Osteocyte (in vitro differentiated cells): ENCODE data around the gene NCAPH2. TPM values are rescaled to one million over a fixed set of nuclear protein-coding genes. Genes with fewer than 3 reads are reported as not detected.

Source experiments
- DNase-seq: peaks from one replicate; pipeline ENCODE4 v3.0.0; 2021; ENCODE audit warnings: mixed read lengths; ENCODE audit not compliant: unreplicated experiment; ENCODE audit errors: extremely low spot score
- H3K27ac Mint-ChIP-seq: one replicate; pipeline ENCODE4 v1.8.0; 2021; ENCODE audit warnings: mild to moderate bottlenecking, mixed read lengths; ENCODE audit not compliant: unreplicated experiment
- H3K27me3 Mint-ChIP-seq: one replicate; pipeline ENCODE4 v1.8.0; 2021; ENCODE audit warnings: mixed read lengths; ENCODE audit not compliant: unreplicated experiment
- H3K36me3 Mint-ChIP-seq: one replicate; pipeline ENCODE4 v1.8.0; 2021; ENCODE audit warnings: mixed read lengths; ENCODE audit not compliant: unreplicated experiment
- H3K4me1 Mint-ChIP-seq: one replicate; pipeline ENCODE4 v1.8.0; 2021; ENCODE audit warnings: mixed read lengths; ENCODE audit not compliant: unreplicated experiment
- H3K4me3 Mint-ChIP-seq: one replicate; pipeline ENCODE4 v1.8.0; 2021; ENCODE audit warnings: mild to moderate bottlenecking, moderate library complexity, mixed read lengths; ENCODE audit not compliant: unreplicated experiment
- H3K9me3 Mint-ChIP-seq: one replicate; pipeline ENCODE4 v1.8.0; 2021; ENCODE audit warnings: mixed read lengths; ENCODE audit not compliant: unreplicated experiment
- CTCF ChIP-seq: fragments of 200-600 bp; sonication (generic); IDR thresholded peaks from 2 replicates; pipeline ENCODE4 v1.5.0; 2021; ENCODE audit warnings: antibody characterized with exemption, mild to moderate bottlenecking, moderate library complexity
- total RNA-seq: library from RNA; stranded (reverse); gene quantifications from 2 replicates; pipeline ENCODE4 v1.2.1, GENCODE V29; 2021

Gene NCAPH2
- total RNA-seq, 1 donor from 2014 or later = 47.0 TPM

- H3K36me3 Mint-ChIP-seq = no peaks in the 10 kb centered on the region
- DNase-seq = peak; percentile 90
- no peak overlapping the region for H3K27ac Mint-ChIP-seq
- peak; percentile 62 for TF ChIP-seq CTCF
- no peak overlapping the region for H3K4me3 Mint-ChIP-seq
- H3K9me3 Mint-ChIP-seq = no peaks in the 10 kb centered on the region
- H3K4me1 Mint-ChIP-seq = peaks cover 6% of the 10 kb centered on the region
- H3K27me3 Mint-ChIP-seq = no peaks in the 10 kb centered on the region
Measured at GRCh38 chr22:50544078-50544745, 36.2 kb downstream of the NCAPH2 start.

- H3K4me1 Mint-ChIP-seq = peaks cover under 1% of the 10 kb centered on the region
- no peaks in the 10 kb centered on the region for H3K9me3 Mint-ChIP-seq
- H3K36me3 Mint-ChIP-seq = no peaks in the 10 kb centered on the region
- no peak overlapping the region for H3K4me3 Mint-ChIP-seq
- no peak overlapping the region for H3K27ac Mint-ChIP-seq
- TF ChIP-seq CTCF = no peak
- no peak for DNase-seq
- no peaks in the 10 kb centered on the region for H3K27me3 Mint-ChIP-seq
Measured at GRCh38 chr22:50544746-50545253, 36.8 kb downstream of the NCAPH2 start.

GRCh38 chr22:50545522-50546325, 37.7 kb downstream of the NCAPH2 start, which contains the start of gene KLHDC7B:
Gene KLHDC7B (plus strand): TSS chr22:50545899. CDS start chr22:50546244, 345 bp downstream.
- H3K4me1 Mint-ChIP-seq = no peaks in the 10 kb centered on the region

GRCh38 chr22:50546326-50547262, 38.6 kb downstream of the NCAPH2 start:
- H3K27ac Mint-ChIP-seq = no peak overlapping the region
- no peaks in the 10 kb centered on the region for H3K27me3 Mint-ChIP-seq
- H3K36me3 Mint-ChIP-seq = no peaks in the 10 kb centered on the region
- DNase-seq = peak; percentile 84
- TF ChIP-seq CTCF = no peak
- no peaks in the 10 kb centered on the region for H3K9me3 Mint-ChIP-seq
- H3K4me1 Mint-ChIP-seq = no peaks in the 10 kb centered on the region
- H3K4me3 Mint-ChIP-seq = no peak overlapping the region

More at GRCh38 chr22:50545522-50546325, 37.7 kb downstream of the NCAPH2 start, which contains the start of gene KLHDC7B:
- Mint-ChIP-seq H3K27ac (peak within 1 kb of the TSS; percentile 50), H3K9me3 (no peaks in the 10 kb centered on the region), H3K4me3 (no peak within 1 kb of the TSS), H3K36me3 (no peaks in the 10 kb centered on the region), H3K27me3 (no peaks in the 10 kb centered on the region)
- TF ChIP-seq CTCF = no peak
- DNase-seq = no peak
